HG03039 (cell line): ENCODE measurements around the gene OR4N5.
"Not testable (repeated sequence)": the region's sequence is repeated elsewhere in the genome, so short reads cannot be mapped to it uniquely, and the experiment has no call there.

Source experiments
- ATAC-seq: cut with Tn5 transposase; IDR thresholded peaks from one replicate; pipeline ENCODE4 v1.9.1; 2021; ENCODE audit warnings: mild to moderate bottlenecking, moderate library complexity; ENCODE audit not compliant: unreplicated experiment

OR4N5 gene, protein sequence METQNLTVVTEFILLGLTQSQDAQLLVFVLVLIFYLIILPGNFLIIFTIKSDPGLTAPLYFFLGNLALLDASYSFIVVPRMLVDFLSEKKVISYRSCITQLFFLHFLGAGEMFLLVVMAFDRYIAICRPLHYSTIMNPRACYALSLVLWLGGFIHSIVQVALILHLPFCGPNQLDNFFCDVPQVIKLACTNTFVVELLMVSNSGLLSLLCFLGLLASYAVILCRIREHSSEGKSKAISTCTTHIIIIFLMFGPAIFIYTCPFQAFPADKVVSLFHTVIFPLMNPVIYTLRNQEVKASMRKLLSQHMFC

GRCh38 chr14:20138520-20138919 is at the start of gene OR4N5:
Gene OR4N5, plus strand, starts transcription at chr14:20138820. Its CDS starts 4,916 bp downstream, at chr14:20143736.
- ATAC-seq, result no peak

- no peak for ATAC-seq
Measured at GRCh38 chr14:20092050-20092449, 46.6 kb upstream of the OR4N5 start.

DNA sequence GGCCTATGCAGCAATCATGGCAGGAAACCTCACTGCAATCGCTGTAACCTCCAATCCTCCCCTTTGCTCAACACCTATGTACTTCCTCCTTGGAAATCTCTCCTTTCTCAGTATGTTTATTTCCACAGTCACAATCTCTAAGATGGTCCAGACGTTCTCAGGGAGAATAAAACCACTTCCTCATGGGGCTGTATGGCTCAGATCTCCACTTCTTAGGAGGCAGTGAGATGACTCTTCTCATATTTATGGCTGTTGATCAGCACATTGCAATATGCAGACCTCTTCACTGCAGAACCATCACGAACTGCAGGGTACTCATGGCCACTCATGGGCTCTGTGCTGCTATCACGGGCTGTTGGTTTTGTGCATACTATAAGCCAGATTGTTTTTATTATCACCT is 45.2 kb upstream of the OR4N5 start:
- ATAC-seq, result no peak

DNA sequence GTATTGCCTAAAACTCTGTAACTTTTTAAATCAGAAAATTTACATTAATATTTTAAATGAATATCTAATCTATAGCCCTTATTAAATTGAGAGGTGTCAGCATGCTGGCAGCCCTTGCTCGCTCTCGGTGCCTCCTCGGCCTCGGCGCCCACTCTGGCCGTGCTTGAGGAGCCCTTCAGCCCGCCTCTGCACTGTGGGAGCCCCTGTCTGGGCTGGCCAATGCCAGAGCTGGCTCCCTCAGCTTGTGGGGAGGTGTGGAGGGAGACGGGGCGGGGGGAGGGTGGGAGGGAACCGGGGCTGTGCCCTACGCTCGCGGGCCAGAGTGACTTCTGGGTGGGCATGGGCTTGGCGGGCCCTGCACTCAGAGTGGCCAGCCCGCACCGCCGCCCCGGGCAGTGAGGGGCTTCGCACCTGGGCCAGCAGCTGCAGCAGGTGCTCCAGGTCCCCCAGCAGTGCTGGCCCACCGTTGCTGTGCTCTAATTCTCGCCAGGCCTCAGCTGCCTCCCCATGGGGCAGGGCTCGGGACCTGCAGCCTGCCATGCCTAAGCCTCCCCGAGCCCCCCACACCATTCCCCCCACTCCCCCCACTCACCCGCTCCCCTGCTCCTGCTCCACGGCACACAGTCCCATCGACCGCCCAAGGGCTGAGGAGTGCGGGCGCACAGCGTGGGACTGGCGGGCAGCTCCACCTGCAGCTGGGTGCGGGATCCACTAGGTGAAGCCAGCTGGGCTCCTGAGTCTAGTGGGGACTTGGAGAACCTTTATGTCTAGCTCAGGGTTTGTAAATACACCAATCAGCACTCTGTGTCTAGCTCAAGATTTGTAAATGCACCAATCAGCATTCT is 39.5 kb upstream of the OR4N5 start:
- ATAC-seq, result not testable (repeated sequence)

GRCh38 chr14:20110438-20110837 is 28.2 kb upstream of the OR4N5 start, which contains the start of gene OR4K17:
Gene OR4K17, plus strand, starts transcription at chr14:20110739. Its CDS starts 6,761 bp downstream, at chr14:20117500.
- no peak for ATAC-seq

GRCh38 chr14:20112321-20112720 is 26.3 kb upstream of the OR4N5 start:
- no peak for ATAC-seq

DNA sequence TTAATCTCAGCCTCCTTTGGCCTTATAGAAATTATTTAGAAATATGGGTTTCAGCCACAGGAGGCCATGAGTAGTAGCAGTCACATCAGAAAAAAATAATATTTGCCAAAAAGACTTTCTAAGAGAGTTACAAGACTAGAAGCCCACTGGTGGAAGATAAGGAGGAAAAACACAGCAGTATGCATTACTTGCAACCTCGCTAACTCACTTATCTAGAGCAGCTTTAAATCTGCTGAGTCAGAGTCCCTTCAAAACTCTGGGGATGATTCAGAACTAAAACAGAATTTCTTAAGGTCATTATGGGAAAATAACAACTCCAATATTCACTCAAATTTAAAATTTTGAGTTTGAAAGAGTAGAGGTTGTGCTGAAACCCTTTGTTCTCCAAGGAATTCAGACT is 21.9 kb upstream of the OR4N5 start:
- no peak for ATAC-seq

DNA sequence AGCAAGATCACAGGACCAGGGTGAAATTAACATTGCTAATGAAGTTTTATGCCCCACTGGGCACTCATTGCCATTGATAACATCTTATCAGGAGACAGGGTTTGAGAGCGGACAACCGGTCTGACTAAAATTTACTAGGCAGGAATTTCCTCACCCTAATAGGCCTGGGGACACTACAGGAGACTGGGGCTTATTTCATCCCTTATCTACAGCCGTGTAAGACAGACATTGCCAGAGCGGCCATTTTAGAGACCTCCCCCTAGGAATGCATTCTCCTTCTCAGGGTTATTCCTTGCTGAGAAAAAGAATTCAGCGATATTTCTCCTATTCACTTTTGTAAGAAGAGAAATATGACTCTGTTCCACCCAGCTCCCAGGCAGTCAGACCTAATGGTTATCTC is 19.8 kb upstream of the OR4N5 start:
- no peak for ATAC-seq

DNA sequence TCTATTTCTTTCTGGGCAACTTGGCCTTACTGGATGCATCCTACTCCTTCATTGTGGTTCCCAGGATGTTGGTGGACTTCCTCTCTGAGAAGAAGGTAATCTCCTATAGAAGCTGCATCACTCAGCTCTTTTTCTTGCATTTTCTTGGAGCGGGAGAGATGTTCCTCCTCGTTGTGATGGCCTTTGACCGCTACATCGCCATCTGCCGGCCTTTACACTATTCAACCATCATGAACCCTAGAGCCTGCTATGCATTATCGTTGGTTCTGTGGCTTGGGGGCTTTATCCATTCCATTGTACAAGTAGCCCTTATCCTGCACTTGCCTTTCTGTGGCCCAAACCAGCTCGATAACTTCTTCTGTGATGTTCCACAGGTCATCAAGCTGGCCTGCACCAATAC is 5.3 kb downstream of the OR4N5 start:
- no peak for ATAC-seq

DNA sequence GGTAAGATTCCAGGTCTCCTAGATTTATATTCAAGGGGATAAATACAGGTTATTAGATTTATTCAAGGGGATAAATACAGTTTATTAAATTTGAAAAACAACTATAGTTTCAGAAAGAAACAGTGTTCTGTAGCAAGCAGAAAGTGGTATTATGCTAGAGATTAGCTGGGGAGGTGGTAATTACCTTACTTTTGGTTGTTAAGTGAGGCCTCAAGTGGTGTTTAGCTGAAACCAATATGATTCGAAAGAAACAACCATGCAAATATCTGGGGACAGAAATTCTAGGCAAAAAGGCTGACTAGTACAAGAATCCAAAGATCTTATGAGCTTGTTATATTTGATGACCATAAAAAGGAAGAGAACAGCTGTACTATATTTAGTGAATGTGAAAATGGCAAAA is 6.2 kb downstream of the OR4N5 start:
- ATAC-seq, result no peak

DNA sequence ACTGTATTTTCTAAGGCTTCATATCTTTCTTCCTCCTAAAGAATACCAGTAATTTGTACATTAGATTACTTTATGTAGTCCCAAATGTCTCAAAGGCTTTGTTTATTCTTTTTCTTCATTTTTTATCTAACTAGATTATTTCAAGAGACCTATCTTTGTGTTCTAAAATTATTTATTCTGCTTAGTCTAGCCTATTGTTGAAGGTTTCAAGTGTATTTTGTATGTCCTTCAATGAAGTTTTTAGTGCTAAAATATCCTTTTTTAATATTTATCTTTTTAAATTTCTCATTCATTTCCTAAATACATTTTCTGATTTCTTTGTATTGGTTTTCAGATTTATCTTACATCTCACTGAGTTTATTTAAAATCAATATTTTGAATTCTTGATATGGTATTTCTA is 25.8 kb downstream of the OR4N5 start:
- ATAC-seq, result no peak

GRCh38 chr14:20167091-20167490 is 28.5 kb downstream of the OR4N5 start:
- no peak for ATAC-seq

DNA sequence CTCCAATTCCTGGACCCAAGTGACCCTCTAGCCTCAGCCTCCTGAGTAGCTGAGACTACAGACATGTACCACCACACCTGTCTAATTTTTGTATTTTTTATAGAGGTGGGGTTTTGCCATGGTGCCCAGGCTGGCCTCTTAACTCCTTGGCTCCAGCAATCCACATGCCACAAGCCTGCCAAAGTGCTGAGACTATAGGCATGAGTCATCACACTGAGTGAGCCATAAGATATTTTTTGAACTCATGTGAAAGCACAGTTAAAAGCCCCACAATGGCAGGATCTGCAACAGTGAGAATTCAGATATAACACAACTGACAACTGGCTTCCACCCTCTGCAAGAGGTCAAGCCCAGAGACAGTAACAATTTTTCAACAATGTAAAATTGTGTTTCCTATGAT is 31.2 kb downstream of the OR4N5 start:
- not testable (repeated sequence) for ATAC-seq

GRCh38 chr14:20174205-20174604 is 35.6 kb downstream of the OR4N5 start:
- not testable (repeated sequence) for ATAC-seq

- no peak for ATAC-seq
Measured at GRCh38 chr14:20176330-20176729, 37.7 kb downstream of the OR4N5 start.

GRCh38 chr14:20177433-20177974 is 38.9 kb downstream of the OR4N5 start:
- no peak for ATAC-seq

DNA sequence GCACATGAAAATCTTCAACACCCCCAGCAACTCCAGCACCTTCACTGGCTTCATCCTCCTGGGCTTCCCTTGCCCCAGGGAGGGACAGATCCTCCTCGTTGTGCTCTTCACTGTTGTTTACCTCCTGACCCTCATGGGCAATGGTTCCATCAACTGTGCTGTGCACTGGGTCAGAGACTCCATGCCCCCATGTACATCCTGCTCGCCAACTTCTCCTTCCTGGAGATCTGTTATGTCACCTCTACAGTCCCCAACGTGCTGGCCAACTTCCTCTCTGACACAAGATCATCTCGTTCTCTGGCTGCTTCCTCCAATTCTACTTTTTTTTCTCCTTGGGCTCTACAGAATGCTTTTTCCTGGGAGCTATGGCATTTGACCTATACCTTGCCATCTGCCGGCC is 40.6 kb downstream of the OR4N5 start:
- no peak for ATAC-seq

- ATAC-seq, result no peak
Measured at GRCh38 chr14:20179880-20180279, 41.3 kb downstream of the OR4N5 start.

- ATAC-seq, result no peak
Measured at GRCh38 chr14:20180486-20180885, 41.9 kb downstream of the OR4N5 start.

GRCh38 chr14:20184181-20184580 is 45.6 kb downstream of the OR4N5 start:
- ATAC-seq, result no peak

- no peak for ATAC-seq
Measured at GRCh38 chr14:20190596-20190995, 52.0 kb downstream of the OR4N5 start, which contains the start of gene OR11G2. Gene OR11G2, plus strand, starts transcription at chr14:20190896. Its CDS starts 6,542 bp downstream, at chr14:20197438.

DNA sequence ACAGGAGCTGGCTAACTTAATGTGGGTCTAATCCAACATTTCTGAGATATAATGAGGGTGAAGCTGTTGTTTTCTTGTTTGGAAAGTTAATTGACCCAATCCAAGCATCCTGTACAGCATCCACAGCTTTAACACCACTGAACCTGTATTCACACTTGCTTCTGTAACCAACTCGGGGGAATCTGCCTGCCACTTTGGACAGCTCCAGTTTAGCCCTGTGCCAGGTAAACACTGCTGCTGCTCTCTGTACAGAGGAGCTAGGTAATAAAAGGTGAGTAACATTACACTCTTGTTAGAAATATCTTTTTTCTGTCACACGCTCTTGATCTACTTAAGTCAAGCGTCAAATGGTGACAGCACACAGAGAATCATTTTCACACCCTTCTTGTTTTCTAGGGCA is 52.8 kb downstream of the OR4N5 start:
- ATAC-seq, result no peak
